Measurements from ENCODE around the gene AMPD1. TPM values are rescaled to one million over a fixed set of nuclear protein-coding genes. Genes with fewer than 3 reads are reported as not detected.

Gene AMPD1
- total and polyA plus RNA-seq, 9 donors: 0.13 to 1.8 (median 0.18) TPM; not detected in 6

DNA sequence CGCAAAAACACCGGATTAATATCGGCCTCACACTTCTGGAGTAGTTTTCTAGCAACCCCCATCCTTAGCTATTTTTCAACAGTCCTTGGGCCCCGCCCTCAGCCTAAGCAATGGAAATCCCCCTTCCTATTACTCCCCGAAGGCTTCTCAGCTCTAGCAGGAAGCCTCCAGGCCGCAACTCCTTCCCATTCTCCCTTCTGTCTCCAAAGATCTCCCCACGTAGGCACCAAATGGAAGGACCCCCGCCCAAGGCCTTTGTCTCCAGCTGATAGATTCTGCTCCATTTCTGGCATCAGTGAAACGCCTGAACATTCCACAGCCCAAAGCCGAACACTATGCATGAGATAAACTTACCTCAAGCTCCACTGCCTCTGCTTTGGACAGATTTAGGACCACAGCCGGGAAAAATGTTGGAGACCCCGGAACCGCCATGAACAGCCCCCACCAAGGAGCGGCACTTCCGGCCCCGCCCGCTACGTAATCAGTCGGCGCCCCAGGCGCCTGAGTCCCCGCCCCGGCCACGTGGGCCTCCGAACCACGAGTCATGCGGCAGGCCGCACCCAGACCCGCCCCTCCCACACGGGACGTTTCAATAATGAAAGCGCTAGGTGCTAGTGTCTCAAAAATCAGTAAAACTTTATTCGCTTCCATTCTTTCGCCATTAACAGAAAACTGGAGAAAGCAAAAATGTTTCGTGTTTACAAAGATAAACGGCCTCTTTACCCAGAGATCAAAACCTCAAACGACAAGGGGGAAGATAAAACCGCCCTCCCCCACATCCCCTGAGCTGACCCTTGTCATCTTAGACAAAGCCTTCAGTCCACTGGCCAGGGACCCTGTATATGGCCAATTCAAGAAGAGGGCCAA, 21.2 kb upstream of the AMPD1 start, which contains the start of gene NRAS:
TSS of gene NRAS (minus strand) at position 468 of the 867 bp plus-strand sequence. CDS start 611 bp downstream, outside the sequence.
- H3K4me3 ChIP-seq: peak within 1 kb of the TSS; percentile 63
- DNase-seq: peak; percentile 89 to 96 (median 92)
- H3K36me3 ChIP-seq: no peaks in the 10 kb centered on the region
- intact Hi-C loops (cut with DNase I): loop anchor here in 1 of 4 donors (2.0 to 10.0 kb wide), 2 partner anchors 40 to 372 kb away; partner anchors contain the start of gene CSDE1
- no peaks in the 10 kb centered on the region for H3K27me3 ChIP-seq
- peak; percentile 47 for TF ChIP-seq POLR2A (IDR thresholded peaks at IDR 0.05)
- peak; percentile 46 for TF ChIP-seq EP300 (IDR thresholded peaks at IDR 0.05)
- TF ChIP-seq, protein P1, sequence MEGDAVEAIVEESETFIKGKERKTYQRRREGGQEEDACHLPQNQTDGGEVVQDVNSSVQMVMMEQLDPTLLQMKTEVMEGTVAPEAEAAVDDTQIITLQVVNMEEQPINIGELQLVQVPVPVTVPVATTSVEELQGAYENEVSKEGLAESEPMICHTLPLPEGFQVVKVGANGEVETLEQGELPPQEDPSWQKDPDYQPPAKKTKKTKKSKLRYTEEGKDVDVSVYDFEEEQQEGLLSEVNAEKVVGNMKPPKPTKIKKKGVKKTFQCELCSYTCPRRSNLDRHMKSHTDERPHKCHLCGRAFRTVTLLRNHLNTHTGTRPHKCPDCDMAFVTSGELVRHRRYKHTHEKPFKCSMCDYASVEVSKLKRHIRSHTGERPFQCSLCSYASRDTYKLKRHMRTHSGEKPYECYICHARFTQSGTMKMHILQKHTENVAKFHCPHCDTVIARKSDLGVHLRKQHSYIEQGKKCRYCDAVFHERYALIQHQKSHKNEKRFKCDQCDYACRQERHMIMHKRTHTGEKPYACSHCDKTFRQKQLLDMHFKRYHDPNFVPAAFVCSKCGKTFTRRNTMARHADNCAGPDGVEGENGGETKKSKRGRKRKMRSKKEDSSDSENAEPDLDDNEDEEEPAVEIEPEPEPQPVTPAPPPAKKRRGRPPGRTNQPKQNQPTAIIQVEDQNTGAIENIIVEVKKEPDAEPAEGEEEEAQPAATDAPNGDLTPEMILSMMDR (IDR thresholded peaks at IDR 0.05): no peak
- peaks cover 2% of the 10 kb centered on the region for H3K4me1 ChIP-seq (ENCODE audit: insufficient read depth)
- H3K9me3 ChIP-seq: no peaks in the 10 kb centered on the region
- WGBS, 3 donors: 0 to 1% (median 0%) methylated on average over 38 of the region's 38 CpGs
- H3K27ac ChIP-seq: peak within 1 kb of the TSS in 1 of 2 donors; percentile 44

DNA sequence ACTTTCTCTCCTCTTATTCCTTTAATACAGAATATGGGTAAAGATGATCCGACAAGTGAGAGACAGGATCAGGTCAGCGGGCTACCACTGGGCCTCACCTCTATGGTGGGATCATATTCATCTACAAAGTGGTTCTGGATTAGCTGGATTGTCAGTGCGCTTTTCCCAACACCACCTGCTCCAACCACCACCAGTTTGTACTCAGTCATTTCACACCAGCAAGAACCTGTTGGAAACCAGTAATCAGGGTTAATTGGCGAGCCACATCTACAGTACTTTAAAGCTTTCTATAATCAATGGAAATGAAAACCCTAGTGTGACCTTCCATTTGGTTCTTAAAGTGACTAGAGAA, 20.6 kb upstream of the AMPD1 start:
- Histone ChIP-seq H3K4me3 (peak overlapping the region; percentile 63), H3K4me1 (ENCODE audit: insufficient read depth) (peaks cover 2% of the 10 kb centered on the region), H3K9me3 (no peaks in the 10 kb centered on the region), H3K36me3 (no peaks in the 10 kb centered on the region), H3K27me3 (no peaks in the 10 kb centered on the region), H3K27ac (peak overlapping the region in 1 of 2 donors; percentile 44)
- DNase-seq: no peak
- 21 to 25% (median 22%) methylated on average over 4 of the region's 4 CpGs for WGBS, 3 donors
- no peak for TF ChIP-seq EP300 (IDR thresholded peaks at IDR 0.05)
- no peak for TF ChIP-seq POLR2A (IDR thresholded peaks at IDR 0.05)
- TF ChIP-seq, protein P1 (IDR thresholded peaks at IDR 0.05): no peak
- intact Hi-C loops (cut with DNase I): loop anchor here in 1 of 4 donors (2.0 to 10.0 kb wide), 2 partner anchors 41 to 371 kb away; partner anchors contain the start of gene CSDE1

DNA sequence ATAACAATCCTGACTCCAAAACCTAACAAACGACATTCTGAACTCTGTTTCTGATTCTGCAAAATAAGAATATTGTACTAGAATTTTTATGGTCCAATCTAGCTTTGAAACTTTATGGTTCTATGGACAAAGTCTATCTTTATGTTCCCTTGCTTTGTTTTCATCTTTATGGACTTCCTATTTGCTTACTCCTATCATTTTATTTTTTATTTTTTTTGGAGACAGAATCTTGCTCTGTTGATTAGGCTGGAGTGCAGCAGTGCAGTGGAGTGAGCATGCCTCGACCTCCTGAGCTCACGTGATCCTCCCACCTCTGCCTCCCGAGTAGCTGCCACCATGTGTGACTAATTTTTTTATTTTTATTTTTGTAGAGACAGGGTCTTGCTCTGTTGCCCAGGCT, 17.6 kb upstream of the AMPD1 start:
- Histone ChIP-seq H3K4me3 (no peak overlapping the region), H3K27me3 (no peaks in the 10 kb centered on the region), H3K27ac (no peak overlapping the region), H3K4me1 (ENCODE audit: insufficient read depth) (peaks cover 2% of the 10 kb centered on the region), H3K36me3 (no peaks in the 10 kb centered on the region), H3K9me3 (no peaks in the 10 kb centered on the region)
- intact Hi-C loops (cut with DNase I): loop anchor here in 1 of 4 donors (10.0 kb wide), 1 partner anchor 368 kb away; no protein-coding TSS in a partner anchor
- WGBS, 3 donors: 19 to 31% (median 21%) methylated on average over 4 of the region's 4 CpGs
- TF ChIP-seq POLR2A (IDR thresholded peaks at IDR 0.05): no peak
- TF ChIP-seq, protein P1 (IDR thresholded peaks at IDR 0.05): no peak
- no peak for TF ChIP-seq EP300 (IDR thresholded peaks at IDR 0.05)
- DNase-seq: no peak

- H3K9me3 ChIP-seq: no peaks in the 10 kb centered on the region
- H3K4me1 ChIP-seq (ENCODE audit: insufficient read depth): no peaks in the 10 kb centered on the region
- intact Hi-C loops (cut with DNase I): loop anchor here in 1 of 4 donors (10.0 kb wide), 1 partner anchor 366 kb away; no protein-coding TSS in a partner anchor
- no peaks in the 10 kb centered on the region for H3K36me3 ChIP-seq
- no peak overlapping the region for H3K27ac ChIP-seq
- no peak for TF ChIP-seq POLR2A (IDR thresholded peaks at IDR 0.05)
- TF ChIP-seq, protein P1 (IDR thresholded peaks at IDR 0.05): no peak
- TF ChIP-seq EP300 (IDR thresholded peaks at IDR 0.05): no peak
- no peak for DNase-seq
- 94 to 97% (median 95%) methylated on average over 3 of the region's 3 CpGs for WGBS, 3 donors
- H3K27me3 ChIP-seq: no peaks in the 10 kb centered on the region
- no peak overlapping the region for H3K4me3 ChIP-seq
Observed at GRCh38 chr1:114710360-114710759, 15.0 kb upstream of the AMPD1 start.

Measured in ovary (tissue), 9 donors.